Activated T-cell treated with anti-CD3 and anti-CD28 coated beads, Interleukin-2, amount 50 U/mL, for 48 hours (primary cell): ENCODE measurements around the gene SLC51B.
"Not testable (repeated sequence)": the region's sequence is repeated elsewhere in the genome, so short reads cannot be mapped to it uniquely, and the experiment has no call there.

Experiments
- DNase-seq, 2 experiments: peaks; one replicate each; pipeline ENCODE4 v3.0.0-alpha.2; 2020

SLC51B gene

DNA sequence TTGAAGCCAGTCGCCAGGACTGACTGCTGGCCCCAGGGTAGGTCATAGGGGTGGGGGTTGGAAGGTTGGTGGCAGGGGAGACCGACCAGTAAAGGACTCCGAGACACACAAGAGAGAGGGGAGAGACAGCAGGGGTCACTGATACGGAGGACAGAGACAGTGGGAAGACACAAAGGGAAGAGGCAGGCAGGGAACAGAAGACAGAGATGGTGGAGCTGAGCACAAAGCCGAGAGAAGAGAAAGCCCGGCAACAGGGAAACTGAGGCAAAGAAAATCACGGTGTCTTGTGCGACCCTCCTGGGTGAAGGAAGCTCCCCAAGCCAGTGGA, 22.1 kb downstream of the SLC51B start:
- no peak for DNase-seq

GRCh38 chr15:65067645-65068402, 22.6 kb downstream of the SLC51B start, which contains the start of gene RASL12:
TSS of gene RASL12 (minus strand) at chr15:65067991. CDS start at chr15:65067835, 156 bp downstream.
- DNase-seq: no peak

- no peak for DNase-seq
These were observed 23.2 kb downstream of the SLC51B start for GRCh38 chr15:65068403-65068788.

DNA sequence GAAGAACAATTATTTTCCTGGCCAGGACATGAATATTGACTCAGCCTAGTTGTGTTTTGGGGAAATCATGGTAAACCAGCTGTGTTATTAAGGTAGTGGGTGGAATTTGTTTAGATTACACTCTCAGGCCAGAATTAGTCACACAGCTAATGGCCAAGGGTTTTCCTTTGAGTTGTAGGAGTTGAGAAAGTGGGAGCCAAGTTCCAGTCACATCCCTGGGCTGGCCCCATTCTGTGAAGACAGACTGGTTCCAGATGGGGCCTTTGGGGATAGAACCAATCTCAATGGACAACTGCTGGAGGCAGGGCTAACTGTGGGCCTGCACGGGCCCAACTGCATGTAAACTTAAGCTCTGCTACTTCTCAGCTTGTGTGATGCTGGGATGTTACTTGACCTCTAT, 24.0 kb downstream of the SLC51B start:
- no peak for DNase-seq

GRCh38 chr15:65069779-65070546, 24.8 kb downstream of the SLC51B start:
- no peak for DNase-seq

DNA sequence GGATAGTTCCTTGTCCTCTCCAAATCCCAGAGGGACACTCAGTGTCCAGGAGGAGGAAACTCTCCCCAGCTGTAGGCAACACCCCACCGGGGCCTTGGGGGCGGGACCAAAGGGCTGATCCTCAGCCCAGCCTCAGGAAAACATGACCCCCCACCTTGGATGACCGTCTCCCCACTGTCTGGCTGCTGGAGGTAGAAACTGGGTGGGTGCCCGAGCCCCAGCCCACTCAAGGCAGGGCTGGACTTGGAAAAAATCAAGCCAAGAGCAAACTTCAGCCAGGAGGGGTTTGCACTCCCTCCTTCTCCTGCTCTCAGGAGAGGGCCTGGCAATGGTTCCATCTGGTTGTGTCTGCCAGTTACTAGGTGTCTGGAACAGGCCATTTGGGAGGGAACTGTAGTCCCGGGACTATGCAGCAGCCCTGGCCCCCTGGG, 26.2 kb downstream of the SLC51B start:
- no peak for DNase-seq

DNA sequence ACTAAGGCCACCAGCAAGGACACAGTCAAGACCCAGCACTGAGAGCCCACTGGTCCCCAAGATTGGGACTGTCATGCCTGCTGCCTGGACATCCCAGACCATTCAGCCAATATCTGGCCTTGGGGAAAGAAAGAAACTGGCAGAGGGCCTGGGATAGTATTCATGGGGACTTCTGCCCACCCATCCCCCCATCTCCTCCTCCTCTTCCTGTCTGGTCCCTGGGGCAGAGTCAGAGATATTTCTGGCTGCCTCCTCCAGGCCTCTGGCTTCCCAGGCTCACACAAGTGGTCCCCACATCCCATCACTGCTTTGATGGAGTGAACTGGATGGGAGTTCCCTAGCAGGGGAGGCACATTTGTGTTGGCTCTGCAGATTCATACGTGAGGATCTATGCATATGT, 26.8 kb downstream of the SLC51B start:
- DNase-seq: no peak

GRCh38 chr15:65072617-65073016, 27.4 kb downstream of the SLC51B start:
- no peak for DNase-seq

DNA sequence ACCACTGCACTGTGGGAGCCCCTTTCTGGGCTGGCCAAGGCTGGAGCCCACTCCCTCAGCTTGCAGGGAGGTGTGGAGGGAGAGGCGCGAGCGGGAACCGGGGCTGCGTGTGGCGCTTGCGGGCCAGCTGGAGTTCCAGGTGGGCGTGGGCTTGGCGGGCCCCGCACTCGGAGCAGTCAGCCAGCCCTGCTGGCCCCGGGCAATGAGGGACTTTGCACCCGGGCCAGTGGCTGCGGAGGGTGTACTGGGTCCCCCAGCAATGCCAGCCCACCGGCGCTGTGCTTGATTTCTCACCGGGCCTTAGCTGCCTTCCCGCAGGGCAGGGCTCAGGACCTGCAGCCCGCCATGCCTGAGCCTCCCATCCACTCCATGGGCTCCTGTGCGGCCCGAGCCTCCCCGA, 29.8 kb downstream of the SLC51B start:
- DNase-seq: not testable (repeated sequence)

GRCh38 chr15:65075607-65076395, 30.6 kb downstream of the SLC51B start:
- DNase-seq: not testable (repeated sequence)

DNA sequence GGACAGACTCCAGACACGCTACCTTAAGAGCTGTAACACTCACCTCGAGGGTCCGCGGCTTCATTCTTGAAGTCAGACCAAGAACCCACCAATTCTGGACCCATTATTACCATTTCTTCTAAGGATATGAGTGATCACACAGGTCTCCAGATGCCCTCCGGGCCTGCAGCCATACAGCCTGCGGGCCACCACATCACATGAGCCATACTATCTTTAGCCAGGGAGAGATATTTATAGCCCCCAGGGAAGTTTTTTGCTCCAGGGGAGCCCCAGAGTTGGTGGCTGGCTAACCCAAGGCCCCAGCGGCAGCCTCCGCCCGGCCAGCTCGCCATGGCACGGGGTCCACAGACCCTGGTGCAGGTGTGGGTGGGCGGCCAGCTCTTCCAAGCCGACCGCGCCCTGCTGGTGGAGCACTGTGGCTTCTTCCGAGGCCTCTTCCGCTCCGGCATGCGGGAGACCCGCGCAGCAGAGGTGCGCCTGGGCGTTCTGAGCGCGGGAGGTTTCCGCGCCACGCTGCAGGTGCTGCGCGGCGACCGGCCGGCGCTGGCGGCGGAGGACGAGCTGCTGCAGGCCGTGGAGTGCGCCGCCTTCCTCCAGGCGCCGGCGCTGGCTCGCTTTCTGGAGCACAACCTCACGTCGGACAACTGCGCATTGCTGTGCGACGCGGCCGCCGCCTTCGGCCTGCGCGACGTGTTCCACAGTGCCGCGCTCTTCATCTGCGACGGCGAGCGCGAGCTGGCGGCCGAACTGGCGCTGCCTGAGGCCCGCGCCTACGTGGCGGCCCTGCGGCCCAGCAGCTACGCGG, 31.5 kb downstream of the SLC51B start, which contains the start of gene KBTBD13:
TSS of gene KBTBD13 (plus strand) at position 261 of the 805 bp plus-strand sequence. CDS start at position 331, 70 bp downstream.
- no peak for DNase-seq

- DNase-seq: no peak
These were observed 32.2 kb downstream of the SLC51B start for GRCh38 chr15:65077291-65077980.

GRCh38 chr15:65077981-65078352, 32.8 kb downstream of the SLC51B start:
- peak; percentile 70 to 77 for DNase-seq

DNA sequence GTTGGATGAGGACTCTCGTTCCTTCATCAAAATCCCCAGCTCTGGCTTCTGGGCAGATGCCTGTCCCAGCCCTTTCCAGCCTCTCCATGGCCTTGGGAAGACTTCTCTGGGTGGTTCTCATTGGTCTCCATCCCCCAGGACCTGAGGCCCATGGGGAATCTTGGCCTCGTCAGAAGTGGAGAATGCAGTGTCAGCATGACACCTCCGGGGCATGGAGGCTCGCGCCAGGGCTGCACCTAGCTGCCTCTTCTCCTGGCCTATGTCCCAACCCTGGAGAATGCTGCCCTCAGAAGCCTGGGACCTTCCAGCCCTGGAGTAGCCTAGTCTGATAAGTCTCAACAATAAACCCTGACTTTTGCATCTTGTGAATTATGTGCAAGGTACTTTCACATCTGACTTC, 34.4 kb downstream of the SLC51B start:
- DNase-seq: no peak

DNA sequence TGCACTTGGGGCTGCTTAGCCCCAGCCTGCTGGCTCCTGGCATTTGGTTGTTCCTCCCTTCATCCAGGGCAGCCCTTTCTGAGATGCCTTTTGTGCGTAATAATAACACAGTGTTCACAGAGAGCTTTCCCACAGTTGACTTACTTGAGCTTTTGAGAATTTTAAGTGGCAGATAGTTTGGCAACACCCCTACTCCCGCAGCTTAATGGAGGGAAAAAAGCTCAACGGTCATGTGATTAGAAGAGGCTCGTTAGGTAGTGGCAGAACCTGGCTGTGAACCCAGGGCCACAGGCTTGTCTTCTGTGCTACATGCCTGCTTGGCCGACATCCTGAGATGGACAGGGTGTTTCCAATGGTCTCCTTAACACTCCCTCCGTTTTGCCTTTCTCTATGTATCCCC, 36.1 kb downstream of the SLC51B start:
- DNase-seq: no peak

DNA sequence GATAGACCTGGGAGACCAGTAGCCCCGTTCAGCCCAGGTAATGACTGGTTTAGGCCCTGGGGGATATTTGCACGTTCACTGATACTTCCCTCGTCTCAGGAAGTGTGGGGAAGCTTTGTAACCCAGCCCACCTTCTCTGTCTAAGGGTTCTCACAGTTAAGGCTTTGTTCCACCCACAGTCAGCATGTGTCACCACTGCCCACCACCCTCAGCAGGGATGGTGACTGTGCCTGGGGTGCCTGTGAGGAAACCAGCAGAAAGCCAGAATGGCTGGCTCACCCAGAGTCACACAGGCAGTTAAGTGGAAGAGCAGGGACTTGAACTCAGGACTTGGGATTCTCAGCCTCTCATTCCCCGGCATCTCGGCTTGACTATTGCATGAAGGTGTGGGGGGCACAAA, 36.6 kb downstream of the SLC51B start:
- peak; percentile 47 to 56 for DNase-seq

- peak in 1 of 2 experiments; percentile 32 for DNase-seq
These were observed 37.2 kb downstream of the SLC51B start for GRCh38 chr15:65082303-65082953.

GRCh38 chr15:65083262-65083701, 38.1 kb downstream of the SLC51B start:
- no peak for DNase-seq

DNA sequence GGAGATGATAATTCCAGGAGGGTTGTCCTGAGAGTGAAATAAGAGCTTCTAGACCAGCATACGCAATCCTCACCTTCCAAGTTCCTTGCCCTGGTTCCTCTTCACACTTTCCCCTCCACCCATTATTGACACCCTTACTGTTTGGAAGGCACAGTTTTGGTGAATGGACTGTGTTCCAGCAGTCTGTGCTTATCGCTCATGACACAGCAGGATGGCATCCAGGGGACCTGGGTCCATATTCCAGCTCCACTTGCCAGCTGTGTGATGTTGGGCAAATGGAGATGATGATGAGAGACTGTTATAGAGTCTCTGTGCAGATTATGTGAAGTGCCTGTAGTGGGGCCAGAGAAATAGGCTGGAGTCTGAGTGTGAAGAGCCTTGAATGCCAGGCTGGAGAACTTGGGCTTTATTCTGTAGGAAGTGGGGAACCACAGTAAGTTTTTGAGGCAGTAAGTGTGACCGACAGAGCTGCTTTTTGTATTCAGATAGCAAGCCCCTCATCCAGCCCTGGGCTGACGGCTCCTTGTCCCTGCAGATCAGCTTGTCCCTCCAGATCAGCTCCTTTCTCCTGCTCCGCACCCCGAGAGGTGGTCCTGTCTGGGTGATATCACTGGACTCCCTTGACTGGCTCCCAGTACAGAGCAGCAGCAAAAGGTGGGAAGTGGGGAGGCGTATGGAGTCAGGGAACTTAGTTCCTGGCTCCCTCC, 39.5 kb downstream of the SLC51B start:
- DNase-seq: no peak

DNA sequence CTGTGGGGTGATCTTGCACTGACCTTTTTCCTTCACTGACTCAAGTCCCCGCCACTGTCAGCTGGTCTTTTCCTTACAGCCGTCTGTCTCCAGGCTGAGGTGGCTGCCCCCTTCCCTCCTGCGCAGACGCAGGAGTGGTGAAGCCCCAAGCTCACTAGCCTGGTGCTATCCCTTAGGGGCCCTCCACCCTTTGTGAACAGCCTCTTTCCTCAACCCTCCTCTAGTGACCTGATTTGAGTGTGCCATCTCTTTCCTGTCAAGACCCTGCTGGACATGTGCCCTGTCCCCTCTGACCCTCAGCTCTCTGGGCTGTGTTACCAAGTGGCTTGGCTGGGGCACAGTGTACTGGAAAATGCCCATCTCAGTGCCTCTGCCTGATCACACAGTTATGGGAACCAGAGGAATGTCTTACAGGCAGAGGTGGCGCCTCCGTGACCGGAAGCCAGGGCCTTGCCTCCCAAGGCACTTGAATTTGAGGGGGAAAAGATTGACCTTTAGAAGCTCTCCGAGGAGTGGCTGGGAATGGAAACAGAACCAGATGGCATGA, 40.1 kb downstream of the SLC51B start:
- no peak for DNase-seq
